Hypothalamus (tissue), 51 donors: ENCODE results near the gene HSF4.
A peak's percentile ranks its signal among the peaks of the same experiment; 100 is the strongest.
"Not testable (repeated sequence)": the region's sequence is repeated elsewhere in the genome, so short reads cannot be mapped to it uniquely, and the experiment has no call there.

Experiments used
- DNase-seq, 51 donors: peaks; one replicate each; lab custom pipeline; 2025; lab: John Stamatoyannopoulos, UW

The HSF4 gene

GRCh38 chr16:67164599-67165061 lies at the start of gene HSF4:
HSF4 (plus strand) TSS chr16:67164745; CDS start chr16:67164812, 67 bp downstream.
- peak in 28 of 51 donors; percentile 18 to 73 (median 46) for DNase-seq

DNA sequence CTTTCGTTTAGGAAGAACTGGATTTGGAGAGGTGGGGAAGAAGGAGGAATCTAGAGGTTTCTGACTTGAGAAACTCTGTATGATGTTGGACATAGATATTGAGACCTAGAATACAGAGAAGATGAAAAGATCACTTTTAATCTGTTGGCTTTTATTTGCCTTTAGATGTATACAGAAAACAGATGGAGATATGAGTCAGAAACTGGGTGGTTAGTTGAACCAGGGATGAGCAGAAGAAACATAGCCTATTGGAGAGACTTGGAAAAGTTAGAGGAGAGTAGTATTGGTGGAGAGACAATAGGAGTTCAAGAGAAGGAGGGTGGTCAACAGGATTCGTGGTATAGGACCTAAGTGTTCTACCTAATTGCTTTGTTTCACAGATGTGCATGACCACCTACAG lies 49.8 kb upstream of the HSF4 start:
- DNase-seq = no peak

- DNase-seq = no peak
Measured at GRCh38 chr16:67115639-67116038, 48.9 kb upstream of the HSF4 start.

DNA sequence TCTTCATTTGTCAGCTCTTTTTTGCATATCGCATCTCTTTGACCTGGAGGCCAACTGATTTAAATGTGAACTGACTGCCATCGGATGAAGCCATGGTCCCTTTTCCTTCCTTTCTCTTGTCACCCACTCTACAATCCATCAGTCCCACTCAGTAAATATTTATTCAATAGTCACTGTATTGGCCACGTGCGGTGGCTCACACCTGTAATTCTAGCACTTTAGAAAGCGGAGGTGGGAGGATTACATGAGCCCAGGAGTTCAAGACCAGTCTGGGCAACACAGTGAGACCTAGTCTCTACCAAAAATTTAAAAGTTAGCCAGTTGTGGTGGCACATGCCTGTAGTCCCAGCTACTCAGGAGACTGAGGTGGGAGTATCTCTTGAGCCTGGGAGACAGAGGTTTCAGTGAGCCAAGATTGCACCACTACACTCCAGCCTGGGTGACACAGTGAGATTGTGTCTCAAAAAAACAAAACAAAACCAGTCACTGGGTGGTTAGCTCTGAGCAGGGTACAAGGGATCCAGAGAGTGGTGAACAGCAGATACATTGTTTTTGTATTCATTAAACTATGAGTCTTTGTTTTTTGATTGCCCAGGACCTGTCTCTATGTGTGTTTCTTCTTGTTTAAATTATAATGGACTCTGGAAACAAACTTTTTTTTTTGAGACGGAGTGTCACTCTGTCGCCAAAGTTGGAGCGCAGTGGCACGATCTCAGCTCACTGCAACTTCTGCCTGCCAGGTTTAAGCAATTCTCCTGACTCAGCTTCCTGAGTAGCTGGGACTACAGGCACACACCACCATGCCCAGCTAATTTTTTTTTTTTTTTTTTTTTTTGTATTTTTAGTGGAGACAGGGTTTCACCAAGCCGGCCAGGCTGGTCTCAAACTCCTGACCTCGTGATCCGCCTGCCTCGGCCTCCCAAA lies 47.9 kb upstream of the HSF4 start:
- peak in 7 of 51 donors; percentile 5 to 48 (median 19) for DNase-seq

DNA sequence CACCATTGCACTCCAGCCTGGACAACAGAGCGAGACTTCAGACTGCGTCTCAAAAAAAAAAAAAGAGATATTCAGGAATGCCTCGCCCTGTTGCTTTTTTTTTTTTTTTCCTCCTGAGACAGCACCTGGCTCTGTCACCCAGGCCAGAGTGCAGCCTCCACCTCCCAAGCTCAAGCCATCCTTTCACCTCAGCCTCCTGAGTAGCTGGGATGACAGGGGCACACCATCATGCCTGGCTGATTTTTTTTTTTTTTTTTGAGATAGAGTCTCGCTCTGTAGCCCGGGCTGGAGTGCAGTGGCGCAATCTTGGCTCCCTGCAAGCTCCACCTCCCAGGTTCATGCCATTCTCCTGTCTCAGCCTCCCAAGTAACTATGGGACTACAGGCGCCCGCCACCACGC lies 46.8 kb upstream of the HSF4 start:
- no peak for DNase-seq

DNA sequence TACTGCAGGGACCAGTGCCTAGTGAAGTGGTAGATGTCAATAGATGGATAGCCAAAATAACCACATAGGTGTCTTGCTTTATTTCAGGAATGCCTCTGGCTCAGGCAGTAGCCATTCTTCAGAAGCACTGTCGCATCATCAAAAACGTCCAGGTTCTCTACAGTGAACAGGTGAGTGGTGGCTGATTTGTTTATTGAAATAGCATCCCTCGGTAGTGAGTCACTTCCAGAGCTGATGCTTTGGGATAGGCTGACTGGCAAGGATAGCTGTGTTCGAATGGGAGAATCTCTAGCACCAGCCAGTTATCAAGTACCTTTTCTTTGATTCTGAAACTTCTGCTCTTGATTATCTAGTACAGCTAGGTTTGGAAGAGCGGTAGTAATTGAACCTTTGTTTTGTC lies 44.5 kb upstream of the HSF4 start:
- DNase-seq = no peak

GRCh38 chr16:67122799-67123198 lies 41.7 kb upstream of the HSF4 start:
- not testable (repeated sequence) for DNase-seq

DNA sequence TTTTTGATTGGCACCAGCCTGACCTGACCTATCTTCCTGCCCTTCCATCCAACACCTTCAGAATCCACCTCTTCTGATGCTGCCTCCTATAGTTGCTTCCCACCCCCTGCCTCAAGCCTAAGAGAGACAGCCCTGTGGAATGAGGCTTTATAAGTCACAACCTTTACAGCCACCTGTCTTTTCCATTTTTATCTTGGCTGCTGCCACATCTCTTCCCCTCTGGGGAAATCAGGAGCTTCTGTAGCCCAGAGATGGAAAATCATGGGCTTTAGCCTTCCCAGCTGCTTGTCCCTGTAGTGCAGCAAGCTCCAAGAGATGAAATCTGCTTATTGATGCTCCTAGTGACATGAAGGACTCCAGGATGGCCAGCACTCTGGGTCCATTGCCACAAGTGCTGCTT lies 36.1 kb upstream of the HSF4 start:
- no peak for DNase-seq

- DNase-seq = no peak
Measured at GRCh38 chr16:67128887-67129286, 35.7 kb upstream of the HSF4 start.

DNA sequence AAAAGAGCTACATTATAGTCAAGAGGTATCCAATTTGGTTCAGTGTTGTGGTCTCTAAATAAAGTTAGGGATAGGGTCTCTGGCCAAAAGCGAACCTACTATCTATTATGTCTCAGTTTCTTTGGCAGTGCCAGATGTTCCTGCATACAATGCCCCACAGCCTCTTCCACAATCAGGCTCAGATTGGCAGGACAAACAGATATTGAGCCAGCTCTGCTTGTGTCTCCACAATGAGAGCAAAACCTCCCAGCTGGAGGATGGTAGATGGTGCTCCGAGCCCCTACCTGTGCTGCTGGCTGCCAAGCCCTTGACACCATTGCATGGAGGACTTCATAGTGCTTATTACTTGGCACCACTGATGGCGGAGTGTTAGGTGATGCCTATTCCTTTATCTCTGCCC lies 35.1 kb upstream of the HSF4 start:
- DNase-seq = peak in 14 of 51 donors; percentile 2 to 58 (median 18)

DNA sequence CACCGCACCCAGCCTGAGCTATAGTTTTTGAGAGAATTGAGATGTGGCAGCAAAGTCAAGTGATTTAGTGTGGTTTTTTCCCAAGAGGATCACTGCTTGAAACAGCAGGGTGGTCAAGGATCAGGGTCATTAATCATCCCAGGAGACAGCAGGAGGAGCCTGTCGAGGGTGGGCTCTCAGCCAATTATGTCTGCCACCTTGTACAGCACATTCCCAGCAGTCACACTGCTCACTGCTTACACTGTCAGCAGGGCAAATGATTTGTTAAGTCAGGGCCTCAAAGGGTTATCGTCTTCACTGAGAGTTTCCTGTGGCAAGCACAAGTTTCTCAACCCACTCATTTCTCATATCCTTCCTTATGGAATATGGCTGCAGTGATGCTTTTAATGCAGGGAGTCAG lies 26.9 kb upstream of the HSF4 start:
- no peak for DNase-seq

- no peak for DNase-seq
Measured at GRCh38 chr16:67141391-67141790, 23.2 kb upstream of the HSF4 start.

DNA sequence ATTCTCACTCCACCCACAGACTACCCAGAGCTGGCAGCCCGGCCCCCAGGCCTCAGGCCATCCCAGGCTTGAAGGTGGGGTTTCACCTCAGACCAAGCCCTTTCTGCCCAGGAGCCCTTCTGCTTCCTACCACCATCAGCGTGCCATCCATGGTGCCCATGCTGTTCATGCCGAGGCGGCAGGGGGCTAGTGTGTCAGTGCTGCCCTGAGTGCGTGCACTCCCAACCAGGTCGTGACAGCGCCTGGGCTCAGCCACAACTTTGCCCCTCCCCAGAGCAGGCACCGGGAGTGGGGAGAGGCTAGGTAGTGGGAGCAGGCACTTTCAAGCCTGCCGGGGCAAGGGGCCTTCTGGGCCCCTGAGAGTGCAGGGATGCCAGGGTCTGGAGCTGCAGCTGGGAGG lies 22.2 kb upstream of the HSF4 start:
- DNase-seq = no peak

- no peak for DNase-seq
Measured at GRCh38 chr16:67144943-67145342, 19.6 kb upstream of the HSF4 start.

- no peak for DNase-seq
Measured at GRCh38 chr16:67145746-67146145, 18.8 kb upstream of the HSF4 start.

GRCh38 chr16:67146523-67147357 lies 17.8 kb upstream of the HSF4 start:
- DNase-seq = peak in 3 of 51 donors; percentile 22 to 33 (median 31)

- DNase-seq = no peak
Measured at GRCh38 chr16:67147437-67148140, 17.0 kb upstream of the HSF4 start.

- no peak for DNase-seq
Measured at GRCh38 chr16:67148221-67148620, 16.3 kb upstream of the HSF4 start.

DNA sequence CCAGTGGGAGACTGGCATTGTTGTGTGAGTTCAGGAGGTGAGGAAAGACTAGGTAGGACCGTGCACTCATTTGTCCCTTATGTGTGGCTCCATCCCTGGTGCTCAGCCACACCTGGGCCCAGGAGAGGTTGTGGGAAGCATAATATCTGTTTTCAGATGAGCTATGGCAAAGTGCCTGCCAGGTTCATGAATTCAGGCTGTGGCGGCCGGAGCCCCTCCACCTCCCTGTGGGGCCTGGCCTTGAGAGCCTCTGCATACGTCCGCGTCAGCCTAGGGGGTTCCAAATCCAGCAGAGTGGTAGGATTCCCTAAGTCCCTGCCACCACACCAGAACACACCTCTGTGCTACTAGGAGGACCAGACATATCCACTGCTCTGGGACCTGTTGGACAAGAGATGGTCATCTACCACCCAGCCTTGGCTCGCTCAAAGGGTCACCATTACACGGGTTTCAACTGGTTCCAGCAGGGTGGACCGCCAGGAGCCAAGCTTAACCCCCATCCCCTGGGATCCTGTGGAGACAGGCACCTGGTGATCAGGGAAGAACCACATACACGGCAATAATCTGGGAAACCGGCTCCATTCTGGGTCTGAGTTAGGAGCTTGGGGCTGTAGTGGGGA lies 15.8 kb upstream of the HSF4 start:
- no peak for DNase-seq

GRCh38 chr16:67149276-67150046 lies 15.1 kb upstream of the HSF4 start:
- DNase-seq = no peak
